Body of pancreas (tissue), 4 donors: ENCODE results near the gene FAM3D. TPM values are rescaled to one million over a fixed set of nuclear protein-coding genes. Genes with fewer than 3 reads are reported as not detected.
"Not testable (repeated sequence)": the region's sequence is repeated elsewhere in the genome, so short reads cannot be mapped to it uniquely, and the experiment has no call there.

Experiments
- ATAC-seq: fragments of 150-250 bp; one replicate; pipeline ENCODE4 v1.9.1; 2016
- DNase-seq, 4 donors: peaks; one replicate each; pipeline ENCODE4 v3.0.0-alpha.2; 2019
- H3K27ac ChIP-seq, 4 donors: fragments of 200-600 bp; sonication (generic); 1 replicate in 3 of 4; 2 replicates in 1 of 4; pipeline versions ENCODE4 v1.5.1 to v1.6.1; 2016 to 2019; ENCODE audit warnings: mild to moderate bottlenecking in 1 of 4, mixed read lengths in 1 of 4, moderate library complexity in 1 of 4
- H3K27me3 ChIP-seq, 2 donors: fragments of 200-600 bp; sonication (generic); one replicate each; pipeline ENCODE4 v1.6.0; 2016; ENCODE audit warnings: mild to moderate bottlenecking in 1 of 2
- H3K36me3 ChIP-seq, 2 donors: fragments of 200-600 bp; sonication (generic); replicated peaks in 1 of 2; 2 replicates each; pipeline ENCODE4 v1.5.1; 2016; ENCODE audit warnings: low read depth in 2 of 2; ENCODE audit not compliant: insufficient read depth in 1 of 2
- H3K4me1 ChIP-seq: fragments of 200-600 bp; sonication (generic); one replicate; pipeline ENCODE4 v1.6.0; 2016
- H3K4me3 ChIP-seq, 2 donors: fragments of 200-600 bp; sonication (generic); 1 replicate in 1 of 2; 2 replicates in 1 of 2; pipeline ENCODE4 v1.5.1; 2016 to 2019
- H3K9me3 ChIP-seq, 3 donors: fragments of 200-600 bp; sonication (generic); 1 replicate in 2 of 3; 2 replicates in 1 of 3; pipeline ENCODE4 v1.5.1; 2016
- POLR2A ChIP-seq, 3 donors: fragments of 450-650 bp; IDR thresholded peaks; one replicate each; pipeline ENCODE4 v1.6.1; 2016; ENCODE audit warnings: antibody characterized with exemption in 3 of 3, mild to moderate bottlenecking in 2 of 3
- WGBS, 2 donors: methylation state at CpG; one replicate each; pipeline ENCODE4 v1.1.5; 2017; 5-methylcytosine and 5-hydroxymethylcytosine counted together
- intact Hi-C: fragments of 100-400 bp; cut with DNase I; formaldehyde crosslinking; loops from one replicate; pipeline ENCODE4 v1.15.1; 2023
- total RNA-seq, 2 donors: library from RNA; depleted of rRNA; stranded (reverse); fragments of >200 nt; gene quantifications; one replicate each; pipeline ENCODE4 v1.1.0, GENCODE V29; 2016
- TF ChIP-seq, protein P1 (sequence below), 7 experiments: fragments of 450-650 bp in 4 of 7; fragments of 200-600 bp in 3 of 7; sonication (generic) in 3 of 7; IDR thresholded peaks; one replicate each; pipeline ENCODE4 v1.5.1; 2016 to 2019; ENCODE audit warnings: antibody characterized with exemption in 7 of 7

Gene FAM3D
- total RNA-seq, 2 donors from 2014 or later: 1.8 TPM; not detected in 1

DNA sequence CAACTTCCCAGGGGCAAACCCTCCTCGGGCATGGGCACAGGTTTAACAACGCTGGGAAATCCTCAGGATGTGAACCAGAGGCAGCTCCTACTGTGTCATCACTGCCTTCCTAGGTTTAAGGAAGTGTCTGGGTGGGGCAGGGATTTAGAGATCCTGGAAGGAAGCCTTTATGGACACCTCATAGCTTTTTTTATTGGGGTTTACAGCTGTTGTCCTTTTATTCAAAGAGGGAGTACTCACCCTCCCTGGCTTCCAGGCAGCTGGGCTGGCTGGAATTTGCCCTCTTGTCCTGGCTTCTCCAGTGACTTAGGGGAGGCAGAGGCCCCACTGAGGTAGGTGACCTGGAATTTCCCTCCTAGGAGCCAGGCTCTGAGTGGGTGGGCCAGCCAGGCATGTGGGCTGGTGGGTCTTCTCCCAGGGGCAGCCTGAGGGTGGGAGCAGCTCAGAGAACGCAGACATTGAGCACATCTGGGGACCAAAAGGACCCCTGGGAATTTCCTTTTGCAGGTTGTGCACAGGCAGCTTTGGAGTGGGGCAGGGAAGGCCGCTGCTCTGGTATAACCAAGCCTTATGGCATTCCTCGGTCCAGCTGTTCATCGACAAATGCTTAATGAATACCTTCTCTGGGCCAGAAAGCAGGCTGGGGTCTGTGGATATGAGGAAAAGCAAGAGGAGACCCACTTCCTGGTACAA, 13.5 kb upstream of the FAM3D start:
- no peaks in the 10 kb centered on the region for H3K36me3 ChIP-seq
- no peak overlapping the region for H3K4me3 ChIP-seq
- DNase-seq (no peak), ATAC-seq (no peak)
- no peaks in the 10 kb centered on the region for H3K27me3 ChIP-seq
- H3K9me3 ChIP-seq: no peaks in the 10 kb centered on the region
- no peaks in the 10 kb centered on the region for H3K4me1 ChIP-seq
- intact Hi-C loops: no loop called here
- H3K27ac ChIP-seq: no peak overlapping the region
- WGBS, 2 donors: 87 to 92% methylated on average over 6 of the region's 6 CpGs
- TF ChIP-seq POLR2A (IDR thresholded peaks at IDR 0.05): no peak
- TF ChIP-seq, protein P1, sequence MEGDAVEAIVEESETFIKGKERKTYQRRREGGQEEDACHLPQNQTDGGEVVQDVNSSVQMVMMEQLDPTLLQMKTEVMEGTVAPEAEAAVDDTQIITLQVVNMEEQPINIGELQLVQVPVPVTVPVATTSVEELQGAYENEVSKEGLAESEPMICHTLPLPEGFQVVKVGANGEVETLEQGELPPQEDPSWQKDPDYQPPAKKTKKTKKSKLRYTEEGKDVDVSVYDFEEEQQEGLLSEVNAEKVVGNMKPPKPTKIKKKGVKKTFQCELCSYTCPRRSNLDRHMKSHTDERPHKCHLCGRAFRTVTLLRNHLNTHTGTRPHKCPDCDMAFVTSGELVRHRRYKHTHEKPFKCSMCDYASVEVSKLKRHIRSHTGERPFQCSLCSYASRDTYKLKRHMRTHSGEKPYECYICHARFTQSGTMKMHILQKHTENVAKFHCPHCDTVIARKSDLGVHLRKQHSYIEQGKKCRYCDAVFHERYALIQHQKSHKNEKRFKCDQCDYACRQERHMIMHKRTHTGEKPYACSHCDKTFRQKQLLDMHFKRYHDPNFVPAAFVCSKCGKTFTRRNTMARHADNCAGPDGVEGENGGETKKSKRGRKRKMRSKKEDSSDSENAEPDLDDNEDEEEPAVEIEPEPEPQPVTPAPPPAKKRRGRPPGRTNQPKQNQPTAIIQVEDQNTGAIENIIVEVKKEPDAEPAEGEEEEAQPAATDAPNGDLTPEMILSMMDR (IDR thresholded peaks at IDR 0.05): no peak

DNA sequence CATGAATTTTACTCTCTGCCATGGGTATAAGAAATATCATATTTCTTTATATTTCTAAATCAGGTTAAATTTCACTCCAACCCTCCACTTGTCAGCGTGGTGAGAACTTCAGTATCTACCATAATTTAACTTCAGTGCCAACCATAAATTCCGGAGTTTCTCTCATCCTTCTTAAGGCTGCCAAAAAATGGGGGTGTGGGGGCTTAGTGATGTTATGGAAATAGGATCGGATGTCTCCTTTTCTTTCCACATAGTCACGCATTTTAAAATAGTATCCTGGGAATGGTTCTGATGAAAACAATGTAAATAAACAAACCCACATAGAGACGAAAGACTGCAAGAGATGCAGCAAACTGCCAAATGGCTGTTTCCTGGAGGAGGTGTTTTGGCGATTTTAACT, 12.9 kb upstream of the FAM3D start:
- intact Hi-C loops: no loop called here
- Histone ChIP-seq H3K36me3 (no peaks in the 10 kb centered on the region), H3K27me3 (no peaks in the 10 kb centered on the region), H3K4me1 (no peaks in the 10 kb centered on the region), H3K9me3 (no peaks in the 10 kb centered on the region), H3K4me3 (no peak overlapping the region), H3K27ac (no peak overlapping the region)
- WGBS, 2 donors: 74 to 75% methylated on average over 6 of the region's 6 CpGs
- no peak for ATAC-seq
- TF ChIP-seq POLR2A (IDR thresholded peaks at IDR 0.05): no peak
- TF ChIP-seq, protein P1 (IDR thresholded peaks at IDR 0.05): no peak
- DNase-seq: no peak

DNA sequence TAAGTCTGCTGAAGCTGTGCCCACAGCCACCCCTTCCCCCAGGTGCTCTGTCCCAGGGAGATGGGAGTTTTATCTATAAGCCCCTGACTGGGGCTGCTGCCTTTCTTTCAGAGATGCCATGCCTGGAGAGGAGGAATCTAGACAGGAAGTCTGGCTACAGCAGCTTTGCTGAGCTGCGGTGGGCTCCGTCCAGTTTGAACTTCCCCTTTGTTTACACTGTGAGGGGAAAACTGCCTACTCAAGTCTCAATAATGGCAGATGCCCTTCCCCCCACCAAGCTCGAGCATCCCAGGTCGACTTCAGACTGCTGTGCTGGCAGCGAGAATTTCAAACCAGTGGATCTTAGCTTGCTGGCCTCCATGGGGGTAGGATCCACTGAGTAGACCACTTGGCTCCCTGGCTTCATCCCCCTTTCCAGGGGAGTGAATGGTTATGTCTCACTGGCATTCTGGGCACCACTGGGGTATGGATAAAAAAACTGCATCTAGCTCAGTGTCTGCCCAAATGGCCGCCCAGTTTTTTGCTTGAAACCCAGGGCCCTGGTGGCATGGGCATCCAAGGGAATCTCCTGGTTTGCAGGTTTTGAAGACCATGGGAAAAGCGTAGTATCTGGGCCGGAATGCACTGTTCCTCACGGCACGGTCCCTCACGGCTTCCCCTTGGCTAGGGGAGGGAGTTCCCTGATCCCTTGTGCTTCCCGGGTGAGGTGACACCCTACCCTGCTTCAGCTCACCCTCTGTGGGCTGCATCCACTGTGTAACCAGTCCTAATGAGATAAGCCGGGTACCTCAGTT, 11.8 kb upstream of the FAM3D start:
- WGBS, 2 donors: 78 to 81% methylated on average over 9 to 13 of the region's 13 CpGs
- ATAC-seq: not testable (repeated sequence)

DNA sequence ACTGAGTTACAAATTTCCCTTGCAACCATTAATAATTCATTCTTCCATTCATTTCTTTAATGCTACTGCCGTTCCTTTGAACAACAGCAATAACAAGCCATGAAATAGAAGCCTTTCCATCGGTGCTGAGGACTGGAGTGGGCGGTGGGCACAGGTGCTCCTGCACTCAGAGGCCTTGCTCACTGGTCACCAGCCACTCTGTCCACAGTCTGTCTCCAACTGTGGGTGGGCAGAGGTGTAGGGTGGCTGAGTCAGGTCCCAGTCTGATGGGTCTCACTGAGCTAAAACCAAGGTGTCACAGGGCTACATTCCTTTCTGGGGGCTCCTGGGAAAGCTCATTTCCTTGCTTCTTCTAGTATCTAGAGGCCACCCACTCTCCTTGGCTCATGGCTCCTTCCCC, 6.3 kb upstream of the FAM3D start:
- DNase-seq: no peak
- WGBS, 2 donors: 65 to 70% methylated on average over 3 of the region's 3 CpGs
- H3K4me1 ChIP-seq: peaks cover 13% of the 10 kb centered on the region
- H3K9me3 ChIP-seq: no peaks in the 10 kb centered on the region
- no peak for ATAC-seq
- intact Hi-C loops: no loop called here
- TF ChIP-seq POLR2A (IDR thresholded peaks at IDR 0.05): no peak
- TF ChIP-seq, protein P1 (IDR thresholded peaks at IDR 0.05): no peak
- H3K4me3 ChIP-seq: no peak overlapping the region
- H3K36me3 ChIP-seq: no peaks in the 10 kb centered on the region
- no peaks in the 10 kb centered on the region for H3K27me3 ChIP-seq
- H3K27ac ChIP-seq: no peak overlapping the region

More for the DNA sequence above, 11.8 kb upstream of the FAM3D start:
- H3K27me3 ChIP-seq, H3K4me1 ChIP-seq, H3K27ac ChIP-seq, H3K4me3 ChIP-seq, H3K9me3 ChIP-seq, H3K36me3 ChIP-seq, intact Hi-C loops: not testable (repeated sequence)
- DNase-seq: peak in 1 of 4 donors; percentile 6

DNA sequence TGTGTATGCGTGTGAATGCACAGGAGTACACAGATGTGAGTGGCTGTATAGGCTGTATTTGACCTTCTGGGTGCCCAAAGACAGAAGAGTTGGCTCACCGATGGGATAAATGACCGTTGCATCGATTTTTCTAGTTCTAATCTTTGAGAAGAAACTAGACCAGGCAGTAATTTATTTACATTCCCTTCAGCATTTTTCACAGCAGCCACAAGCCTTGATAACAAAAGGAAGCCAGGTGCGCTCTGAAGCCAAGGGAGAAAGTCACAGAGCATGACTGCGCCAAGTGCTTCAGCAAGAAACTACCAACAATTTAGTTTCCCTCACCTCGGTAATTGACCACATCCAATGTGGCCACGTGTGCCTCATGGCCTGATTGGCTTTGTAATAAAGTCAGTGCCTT, 5.9 kb upstream of the FAM3D start:
- Histone ChIP-seq H3K27me3 (no peaks in the 10 kb centered on the region), H3K27ac (no peak overlapping the region), H3K4me3 (no peak overlapping the region), H3K9me3 (no peaks in the 10 kb centered on the region), H3K36me3 (no peaks in the 10 kb centered on the region), H3K4me1 (peaks cover 13% of the 10 kb centered on the region)
- ATAC-seq (peak; percentile 84), DNase-seq (peak; percentile 22 to 55 (median 40))
- TF ChIP-seq, protein P1 (IDR thresholded peaks at IDR 0.05): no peak
- no peak for TF ChIP-seq POLR2A (IDR thresholded peaks at IDR 0.05)
- WGBS, 2 donors: 15 to 16% methylated on average over 8 of the region's 8 CpGs
- intact Hi-C loops: no loop called here
